ENCODE measurements around the gene CCSER1.

The CCSER1 gene

DNA sequence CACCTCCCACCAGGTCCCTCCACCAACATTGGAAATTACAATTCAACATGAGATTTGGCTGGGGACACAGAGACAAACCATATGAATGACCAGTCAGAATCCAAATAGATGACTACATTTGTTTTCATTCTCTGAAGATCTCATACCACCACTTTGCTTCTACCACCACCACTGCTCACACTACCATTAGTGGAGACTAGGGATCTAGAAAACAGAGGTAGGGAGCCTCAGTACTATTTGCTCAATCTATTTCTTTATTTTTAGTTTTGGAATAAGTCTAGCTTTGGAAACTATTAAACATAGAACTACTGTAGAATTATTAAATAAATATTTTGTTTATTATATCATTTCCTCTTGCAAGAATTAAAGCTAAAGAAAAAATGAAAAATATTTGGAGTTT, 727.9 kb downstream of the CCSER1 start:
- no peak for TF ChIP-seq CTCF (IDR thresholded peaks at IDR 0.05; ENCODE audit: low read depth, low read length, missing control alignments)
- H3K4me3 ChIP-seq (ENCODE audit: low read depth, low read length): no peak overlapping the region
- DNase-seq (ENCODE audit: low read depth): no peak
- in situ Hi-C loops (cut with HindIII; ENCODE audit: low sequenced_read_pairs): no loop called here

- H3K4me3 ChIP-seq (ENCODE audit: low read depth, low read length): no peak overlapping the region
- in situ Hi-C loops (cut with HindIII; ENCODE audit: low sequenced_read_pairs): no loop called here
- no peak for TF ChIP-seq CTCF (IDR thresholded peaks at IDR 0.05; ENCODE audit: low read depth, low read length, missing control alignments)
- DNase-seq (ENCODE audit: low read depth): no peak
Measured at GRCh38 chr4:90857081-90857820, 730.1 kb downstream of the CCSER1 start.

DNA sequence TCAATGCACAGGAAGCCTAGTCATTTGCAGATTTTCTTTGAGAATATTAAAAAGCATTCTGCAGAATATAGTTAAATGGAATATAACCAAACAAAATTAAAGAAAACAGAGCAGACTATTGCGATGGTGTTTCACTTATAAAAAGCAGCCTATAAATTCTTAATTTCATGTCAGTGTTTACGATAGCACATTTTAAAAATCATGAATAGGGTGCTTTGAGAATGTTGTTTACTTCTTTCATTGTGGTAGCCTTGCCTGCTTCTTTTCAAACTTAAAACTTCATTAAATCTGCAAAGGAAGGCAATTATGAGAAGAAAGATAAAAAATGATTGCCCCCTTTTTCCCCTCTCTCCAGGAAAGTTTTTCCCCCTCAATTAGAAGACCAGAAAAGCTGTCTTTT, 748.6 kb downstream of the CCSER1 start:
- in situ Hi-C loops (cut with HindIII; ENCODE audit: low sequenced_read_pairs): no loop called here

DNA sequence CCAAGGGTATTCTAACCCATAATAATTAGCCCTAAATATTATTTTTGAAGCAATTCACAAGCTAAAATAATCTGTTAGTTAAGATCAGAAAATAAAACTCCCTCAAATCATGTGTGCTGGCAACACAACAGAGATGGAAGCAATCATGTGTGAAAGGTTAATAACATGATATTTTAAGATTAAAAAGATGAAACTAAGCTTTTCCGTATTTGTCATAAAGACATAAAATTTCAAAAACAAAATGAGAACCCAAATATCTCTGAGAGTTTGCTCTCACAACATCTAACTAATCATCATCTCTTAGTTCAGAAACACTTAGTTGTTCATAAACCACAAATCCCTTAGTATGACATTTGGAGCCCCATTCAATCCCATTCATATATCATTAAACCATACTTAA, 749.1 kb downstream of the CCSER1 start:
- no peak for TF ChIP-seq CTCF (IDR thresholded peaks at IDR 0.05; ENCODE audit: low read depth, low read length, missing control alignments)
- in situ Hi-C loops (cut with HindIII; ENCODE audit: low sequenced_read_pairs): no loop called here
- H3K4me3 ChIP-seq (ENCODE audit: low read depth, low read length): no peak overlapping the region
- no peak for DNase-seq (ENCODE audit: low read depth)

More for the DNA sequence above, 748.6 kb downstream of the CCSER1 start:
- no peak for TF ChIP-seq CTCF (IDR thresholded peaks at IDR 0.05; ENCODE audit: low read depth, low read length, missing control alignments)
- no peak overlapping the region for H3K4me3 ChIP-seq (ENCODE audit: low read depth, low read length)
- DNase-seq (ENCODE audit: low read depth): no peak

DNA sequence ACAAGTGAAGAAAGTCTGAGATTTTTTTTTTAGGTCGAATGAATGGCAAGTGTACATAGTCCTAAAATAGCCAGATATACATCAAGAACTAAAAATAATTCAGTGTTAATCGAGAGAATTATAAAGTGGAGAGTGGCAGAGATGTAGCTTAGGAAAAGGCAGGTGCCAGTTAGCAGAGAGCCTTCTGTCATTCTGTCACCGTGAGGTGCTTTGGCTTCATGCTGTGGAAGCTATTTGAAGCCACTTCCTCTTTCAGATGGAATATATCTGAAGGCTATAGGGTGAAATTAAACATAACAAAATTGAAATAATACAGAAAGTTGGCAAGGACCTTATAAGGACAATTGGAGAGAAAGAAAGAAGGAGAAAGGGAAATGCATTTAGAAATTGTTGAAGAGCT, 756.3 kb downstream of the CCSER1 start:
- in situ Hi-C loops (cut with HindIII; ENCODE audit: low sequenced_read_pairs): no loop called here
- H3K4me3 ChIP-seq (ENCODE audit: low read depth, low read length): no peak overlapping the region
- DNase-seq (ENCODE audit: low read depth): no peak
- TF ChIP-seq CTCF (IDR thresholded peaks at IDR 0.05; ENCODE audit: low read depth, low read length, missing control alignments): no peak

DNA sequence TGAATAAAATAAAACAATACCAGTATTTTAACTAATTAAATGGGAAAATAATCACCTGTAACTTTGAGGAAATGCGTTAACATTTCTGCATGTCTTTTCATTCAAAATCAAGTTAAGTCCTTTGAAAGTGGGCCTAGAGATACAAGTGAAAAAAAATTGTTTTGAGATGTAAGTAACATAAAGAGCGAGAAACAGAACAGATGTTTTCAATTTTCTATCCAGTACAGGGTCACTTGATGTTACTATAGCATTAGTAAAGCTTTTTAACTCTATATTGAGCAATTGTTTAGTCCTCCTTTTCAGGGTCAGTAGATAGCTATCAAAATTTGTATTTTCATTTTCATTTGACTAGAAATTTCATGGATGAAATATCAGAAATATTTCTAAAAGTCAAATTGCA, 761.4 kb downstream of the CCSER1 start:
- no peak overlapping the region for H3K4me3 ChIP-seq (ENCODE audit: low read depth, low read length)
- no peak for TF ChIP-seq CTCF (IDR thresholded peaks at IDR 0.05; ENCODE audit: low read depth, low read length, missing control alignments)
- in situ Hi-C loops (cut with HindIII; ENCODE audit: low sequenced_read_pairs): no loop called here
- no peak for DNase-seq (ENCODE audit: low read depth)
